ENCODE measurements around the gene KRTAP2-2. TPM values are rescaled to one million over a fixed set of nuclear protein-coding genes. Genes with fewer than 3 reads are reported as not detected.
A peak's percentile ranks its signal among the peaks of the same experiment; 100 is the strongest.

Gene KRTAP2-2
- total and polyA plus RNA-seq, 2 donors (not counting 1 experiment from before 2014, with no cell fraction given): not detected

- TF ChIP-seq CTCF (conservative IDR thresholded peaks at IDR 0.05 in 1 of 2, IDR thresholded peaks at IDR 0.05 in 1 of 2; ENCODE audit: low read depth in 1 of 2, low read length in 2 of 2): no peak
- no peak for TF ChIP-seq EZH2 (IDR thresholded peaks at IDR 0.05; ENCODE audit: low read length, missing control alignments)
- no peak within 1 kb of the TSS for H3K27ac ChIP-seq (ENCODE audit: insufficient read depth, low read length)
- no peaks in the 10 kb centered on the region for H3K9me3 ChIP-seq (ENCODE audit: control insufficient read depth, insufficient read depth, low read depth, low read length)
- H3K4me2 ChIP-seq (ENCODE audit: extremely low read depth, insufficient read depth, low read length): no peak within 1 kb of the TSS
- no peak within 1 kb of the TSS for H3K9ac ChIP-seq (ENCODE audit: insufficient read depth, low read length)
- H3K79me2 ChIP-seq (ENCODE audit: control insufficient read depth, insufficient read depth, low read length): no peaks in the 10 kb centered on the region
- H4K20me1 ChIP-seq (ENCODE audit: control insufficient read depth, extremely low read depth, insufficient read depth, low read length): no peaks in the 10 kb centered on the region
- H3K36me3 ChIP-seq (ENCODE audit: control insufficient read depth, insufficient read depth, low read length): no peaks in the 10 kb centered on the region
- H3K4me3 ChIP-seq (replicated peaks in 1 of 4; ENCODE audit: control extremely low read depth in 1 of 4, insufficient read depth in 1 of 4, low read depth in 3 of 4, low read length in 4 of 4): no peak within 1 kb of the TSS
- no peak within 1 kb of the TSS for H2AFZ ChIP-seq (ENCODE audit: low read length)
- no peak for DNase-seq (ENCODE audit: low read depth in 2 of 2)
- peaks cover 6% of the 10 kb centered on the region for H3K4me1 ChIP-seq (ENCODE audit: control insufficient read depth, extremely low read depth, insufficient read depth, low read length)
- H3K27me3 ChIP-seq (ENCODE audit: control insufficient read depth, insufficient read depth, low read length): no peaks in the 10 kb centered on the region
Measured at GRCh38 chr17:41029633-41030245, 25.3 kb downstream of the KRTAP2-2 start, which contains the start of gene KRTAP1-4. Gene KRTAP1-4, minus strand, starts transcription at chr17:41030195. Its CDS starts 117 bp downstream, at chr17:41030078.

GRCh38 chr17:41026715-41027471 lies 28.1 kb downstream of the KRTAP2-2 start, which contains the start of gene KRTAP1-5:
Gene KRTAP1-5, minus strand, starts transcription at chr17:41027208. Its CDS starts 53 bp downstream, at chr17:41027155.
- TF ChIP-seq EZH2 (IDR thresholded peaks at IDR 0.05; ENCODE audit: low read length, missing control alignments) (no peak), CTCF (conservative IDR thresholded peaks at IDR 0.05 in 1 of 2, IDR thresholded peaks at IDR 0.05 in 1 of 2; ENCODE audit: low read depth in 1 of 2, low read length in 2 of 2) (no peak)
- no peaks in the 10 kb centered on the region for H3K79me2 ChIP-seq (ENCODE audit: control insufficient read depth, insufficient read depth, low read length)
- no peak within 1 kb of the TSS for H3K4me3 ChIP-seq (replicated peaks in 1 of 4; ENCODE audit: control extremely low read depth in 1 of 4, insufficient read depth in 1 of 4, low read depth in 3 of 4, low read length in 4 of 4)
- H3K9ac ChIP-seq (ENCODE audit: insufficient read depth, low read length): no peak within 1 kb of the TSS
- H3K27me3 ChIP-seq (ENCODE audit: control insufficient read depth, insufficient read depth, low read length): no peaks in the 10 kb centered on the region
- no peaks in the 10 kb centered on the region for H4K20me1 ChIP-seq (ENCODE audit: control insufficient read depth, extremely low read depth, insufficient read depth, low read length)
- H3K36me3 ChIP-seq (ENCODE audit: control insufficient read depth, insufficient read depth, low read length): no peaks in the 10 kb centered on the region
- H3K4me1 ChIP-seq (ENCODE audit: control insufficient read depth, extremely low read depth, insufficient read depth, low read length): peaks cover 6% of the 10 kb centered on the region
- H2AFZ ChIP-seq (ENCODE audit: low read length): no peak within 1 kb of the TSS
- peak within 1 kb of the TSS; percentile 36 for H3K4me2 ChIP-seq (ENCODE audit: extremely low read depth, insufficient read depth, low read length)
- peak; percentile 35 to 74 for DNase-seq (ENCODE audit: low read depth in 2 of 2)
- no peaks in the 10 kb centered on the region for H3K9me3 ChIP-seq (ENCODE audit: control insufficient read depth, insufficient read depth, low read depth, low read length)
- peak within 1 kb of the TSS; percentile 15 for H3K27ac ChIP-seq (ENCODE audit: insufficient read depth, low read length)

- no peak overlapping the region for H3K9ac ChIP-seq (ENCODE audit: insufficient read depth, low read length)
- no peaks in the 10 kb centered on the region for H3K79me2 ChIP-seq (ENCODE audit: control insufficient read depth, insufficient read depth, low read length)
- no peak for TF ChIP-seq EZH2 (IDR thresholded peaks at IDR 0.05; ENCODE audit: low read length, missing control alignments)
- no peak for TF ChIP-seq CTCF (conservative IDR thresholded peaks at IDR 0.05 in 1 of 2, IDR thresholded peaks at IDR 0.05 in 1 of 2; ENCODE audit: low read depth in 1 of 2, low read length in 2 of 2)
- peaks cover 6% of the 10 kb centered on the region for H3K4me1 ChIP-seq (ENCODE audit: control insufficient read depth, extremely low read depth, insufficient read depth, low read length)
- H3K27me3 ChIP-seq (ENCODE audit: control insufficient read depth, insufficient read depth, low read length): no peaks in the 10 kb centered on the region
- no peak for DNase-seq (ENCODE audit: low read depth in 2 of 2)
- no peak overlapping the region for H3K4me2 ChIP-seq (ENCODE audit: extremely low read depth, insufficient read depth, low read length)
- H3K9me3 ChIP-seq (ENCODE audit: control insufficient read depth, insufficient read depth, low read depth, low read length): no peaks in the 10 kb centered on the region
- H4K20me1 ChIP-seq (ENCODE audit: control insufficient read depth, extremely low read depth, insufficient read depth, low read length): no peaks in the 10 kb centered on the region
- no peaks in the 10 kb centered on the region for H3K36me3 ChIP-seq (ENCODE audit: control insufficient read depth, insufficient read depth, low read length)
- H2AFZ ChIP-seq (ENCODE audit: low read length): no peak overlapping the region
- no peak overlapping the region for H3K4me3 ChIP-seq (replicated peaks in 1 of 4; ENCODE audit: control extremely low read depth in 1 of 4, insufficient read depth in 1 of 4, low read depth in 3 of 4, low read length in 4 of 4)
- no peak overlapping the region for H3K27ac ChIP-seq (ENCODE audit: insufficient read depth, low read length)
Measured at GRCh38 chr17:41024697-41025096, 30.3 kb downstream of the KRTAP2-2 start.
